ENCODE measurements around the gene BCL7C. TPM values are rescaled to one million over a fixed set of nuclear protein-coding genes. Genes with fewer than 3 reads are reported as not detected.

BCL7C gene
- total RNA-seq, 2 donors from 2014 or later = 64.7 to 67.6 TPM

DNA sequence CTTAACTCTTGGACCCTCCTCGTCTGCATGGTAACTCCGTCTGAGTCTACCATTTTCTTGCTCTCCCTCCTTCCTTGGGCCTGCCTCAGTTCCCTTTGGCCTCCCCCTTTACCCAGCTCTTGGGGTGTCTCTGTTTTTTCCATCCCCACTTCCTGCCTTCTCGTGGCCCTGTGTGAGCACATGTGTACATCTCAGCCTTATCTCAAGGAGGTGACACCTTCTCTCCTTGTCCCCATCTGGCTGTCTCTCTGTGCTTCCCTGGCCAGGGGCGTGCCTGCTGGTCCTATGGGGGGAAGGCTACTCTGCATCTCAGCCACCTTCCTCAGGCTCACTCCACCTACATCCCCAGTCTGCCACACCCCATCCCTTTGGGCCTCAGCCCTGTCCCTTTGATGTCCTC, 9.1 kb upstream of the BCL7C start:
- H3K27me3 ChIP-seq (ENCODE audit: control insufficient read depth, insufficient read depth, low read length, poor library complexity, severe bottlenecking) = no peaks in the 10 kb centered on the region
- H3K9me3 ChIP-seq (ENCODE audit: control insufficient read depth, low read length) = no peaks in the 10 kb centered on the region
- TF ChIP-seq, protein P1, sequence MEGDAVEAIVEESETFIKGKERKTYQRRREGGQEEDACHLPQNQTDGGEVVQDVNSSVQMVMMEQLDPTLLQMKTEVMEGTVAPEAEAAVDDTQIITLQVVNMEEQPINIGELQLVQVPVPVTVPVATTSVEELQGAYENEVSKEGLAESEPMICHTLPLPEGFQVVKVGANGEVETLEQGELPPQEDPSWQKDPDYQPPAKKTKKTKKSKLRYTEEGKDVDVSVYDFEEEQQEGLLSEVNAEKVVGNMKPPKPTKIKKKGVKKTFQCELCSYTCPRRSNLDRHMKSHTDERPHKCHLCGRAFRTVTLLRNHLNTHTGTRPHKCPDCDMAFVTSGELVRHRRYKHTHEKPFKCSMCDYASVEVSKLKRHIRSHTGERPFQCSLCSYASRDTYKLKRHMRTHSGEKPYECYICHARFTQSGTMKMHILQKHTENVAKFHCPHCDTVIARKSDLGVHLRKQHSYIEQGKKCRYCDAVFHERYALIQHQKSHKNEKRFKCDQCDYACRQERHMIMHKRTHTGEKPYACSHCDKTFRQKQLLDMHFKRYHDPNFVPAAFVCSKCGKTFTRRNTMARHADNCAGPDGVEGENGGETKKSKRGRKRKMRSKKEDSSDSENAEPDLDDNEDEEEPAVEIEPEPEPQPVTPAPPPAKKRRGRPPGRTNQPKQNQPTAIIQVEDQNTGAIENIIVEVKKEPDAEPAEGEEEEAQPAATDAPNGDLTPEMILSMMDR (conservative IDR thresholded peaks at IDR 0.05) = no peak
- 94 to 96% methylated on average over 2 to 4 of the region's 4 CpGs for WGBS, 2 experiments (ENCODE audit: insufficient coverage in 1 of 2, insufficient read length in 1 of 2)
- Mint-ChIP-seq H3K36me3 (ENCODE audit: low read depth) (no peaks in the 10 kb centered on the region), H3K4me3 (peak overlapping the region; percentile 59), H3K4me1 (peaks cover 4% of the 10 kb centered on the region), H3K27ac (peak overlapping the region; percentile 95), H3K27me3 (ENCODE audit: insufficient read depth) (peaks cover 5% of the 10 kb centered on the region), H3K9me3 (no peaks in the 10 kb centered on the region)
- DNase-seq = no peak
- H3K4me1 ChIP-seq (ENCODE audit: control insufficient read depth, insufficient read depth, low read length) = no peaks in the 10 kb centered on the region
- H3K4me3 ChIP-seq (ENCODE audit: low read length) = no peak overlapping the region
- peak overlapping the region; percentile 85 for H3K27ac ChIP-seq (ENCODE audit: low read depth, low read length)
- H3K36me3 ChIP-seq (ENCODE audit: control insufficient read depth, insufficient read depth, low read length) = no peaks in the 10 kb centered on the region
- no peak overlapping the region for H3K9ac ChIP-seq (ENCODE audit: extremely low read depth, low read length, poor library complexity, severe bottlenecking)

DNA sequence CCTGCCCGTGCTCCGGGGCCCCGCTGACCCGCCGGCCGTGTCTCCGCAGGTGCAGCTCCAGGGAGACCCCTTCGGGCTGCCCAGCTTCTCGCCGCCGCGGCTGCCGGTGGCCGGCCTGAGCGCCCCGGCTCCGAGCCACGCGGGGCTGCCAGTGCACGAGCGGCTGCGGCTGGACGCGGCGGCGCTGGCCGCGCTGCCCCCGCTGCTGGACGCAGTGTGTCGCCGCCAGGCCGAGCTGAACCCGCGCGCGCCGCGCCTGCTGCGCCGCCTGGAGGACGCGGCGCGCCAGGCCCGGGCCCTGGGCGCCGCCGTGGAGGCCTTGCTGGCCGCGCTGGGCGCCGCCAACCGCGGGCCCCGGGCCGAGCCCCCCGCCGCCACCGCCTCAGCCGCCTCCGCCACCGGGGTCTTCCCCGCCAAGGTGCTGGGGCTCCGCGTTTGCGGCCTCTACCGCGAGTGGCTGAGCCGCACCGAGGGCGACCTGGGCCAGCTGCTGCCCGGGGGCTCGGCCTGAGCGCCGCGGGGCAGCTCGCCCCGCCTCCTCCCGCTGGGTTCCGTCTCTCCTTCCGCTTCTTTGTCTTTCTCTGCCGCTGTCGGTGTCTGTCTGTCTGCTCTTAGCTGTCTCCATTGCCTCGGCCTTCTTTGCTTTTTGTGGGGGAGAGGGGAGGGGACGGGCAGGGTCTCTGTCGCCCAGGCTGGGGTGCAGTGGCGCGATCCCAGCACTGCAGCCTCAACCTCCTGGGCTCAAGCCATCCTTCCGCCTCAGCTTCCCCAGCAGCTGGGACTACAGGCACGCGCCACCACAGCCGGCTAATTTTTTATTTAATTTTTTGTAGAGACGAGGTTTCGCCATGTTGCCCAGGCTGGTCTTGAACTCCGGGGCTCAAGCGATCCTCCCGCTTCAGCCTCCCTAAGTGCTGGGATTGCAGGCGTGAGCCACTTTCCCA, 8.4 kb upstream of the BCL7C start:
- Histone ChIP-seq H3K36me3 (ENCODE audit: control insufficient read depth, insufficient read depth, low read length) (no peaks in the 10 kb centered on the region), H3K9ac (ENCODE audit: extremely low read depth, low read length, poor library complexity, severe bottlenecking) (peak overlapping the region; percentile 34), H3K4me1 (ENCODE audit: control insufficient read depth, insufficient read depth, low read length) (no peaks in the 10 kb centered on the region), H3K4me3 (ENCODE audit: low read length) (peak overlapping the region; percentile 58), H3K27ac (ENCODE audit: low read depth, low read length) (peak overlapping the region; percentile 85), H3K9me3 (ENCODE audit: control insufficient read depth, low read length) (no peaks in the 10 kb centered on the region), H3K27me3 (ENCODE audit: control insufficient read depth, insufficient read depth, low read length, poor library complexity, severe bottlenecking) (no peaks in the 10 kb centered on the region)
- H3K4me3 Mint-ChIP-seq = peak overlapping the region; percentile 59
- peaks cover 5% of the 10 kb centered on the region for H3K27me3 Mint-ChIP-seq (ENCODE audit: insufficient read depth)
- no peaks in the 10 kb centered on the region for H3K36me3 Mint-ChIP-seq (ENCODE audit: low read depth)
- no peaks in the 10 kb centered on the region for H3K9me3 Mint-ChIP-seq
- TF ChIP-seq, protein P1 (conservative IDR thresholded peaks at IDR 0.05) = peak; percentile 27
- H3K4me1 Mint-ChIP-seq = peaks cover 5% of the 10 kb centered on the region
- WGBS, 2 experiments (ENCODE audit: insufficient coverage in 1 of 2, insufficient read length in 1 of 2) = 15 to 38% methylated on average over 24 to 98 of the region's 99 CpGs
- DNase-seq = peak; percentile 88
- peak overlapping the region; percentile 95 for H3K27ac Mint-ChIP-seq

DNA sequence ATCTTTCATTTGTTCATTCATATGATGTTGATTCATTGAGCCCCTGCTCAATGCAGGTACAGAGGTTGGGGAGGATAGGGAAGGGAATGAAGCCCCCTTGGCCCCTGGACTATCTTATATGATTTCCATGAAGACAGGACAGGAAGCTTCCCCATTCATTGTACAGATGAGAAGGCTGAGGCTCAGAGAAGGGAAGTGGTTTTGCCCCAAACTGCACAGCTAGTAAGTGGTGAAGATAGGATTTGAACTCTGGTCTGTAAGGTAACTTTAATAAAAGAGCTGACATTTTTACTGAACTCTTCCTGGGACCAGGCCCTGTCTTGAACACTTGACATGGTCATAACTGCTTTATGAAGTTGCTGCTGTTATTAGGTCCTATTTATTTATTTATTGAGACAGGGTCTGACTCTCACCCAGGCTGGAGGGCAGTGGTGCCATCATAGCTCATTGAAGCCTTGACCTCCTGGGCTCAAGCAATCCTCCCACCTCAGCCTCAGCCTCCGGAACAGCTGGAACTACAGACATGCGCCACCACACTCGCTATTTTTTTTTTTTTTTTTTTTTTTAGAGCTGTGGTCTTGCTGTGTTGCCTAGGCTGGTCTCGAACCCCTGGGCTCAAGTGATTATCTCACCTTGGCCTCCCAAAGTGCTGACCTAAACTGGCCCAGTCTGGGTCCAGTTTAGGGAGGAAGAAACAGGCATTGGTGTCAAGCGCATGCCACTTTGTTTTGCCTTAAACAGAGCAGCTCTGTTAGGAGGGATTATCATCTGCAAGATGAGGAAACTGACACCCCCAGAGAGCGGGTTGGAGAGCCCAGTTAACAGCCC, 7.5 kb upstream of the BCL7C start:
- H3K36me3 Mint-ChIP-seq (ENCODE audit: low read depth) = no peaks in the 10 kb centered on the region
- H3K27ac Mint-ChIP-seq = no peak overlapping the region
- DNase-seq = no peak
- Histone ChIP-seq H3K4me3 (ENCODE audit: low read length) (peak overlapping the region; percentile 58), H3K4me1 (ENCODE audit: control insufficient read depth, insufficient read depth, low read length) (no peaks in the 10 kb centered on the region), H3K27ac (ENCODE audit: low read depth, low read length) (peak overlapping the region; percentile 63), H3K36me3 (ENCODE audit: control insufficient read depth, insufficient read depth, low read length) (no peaks in the 10 kb centered on the region), H3K27me3 (ENCODE audit: control insufficient read depth, insufficient read depth, low read length, poor library complexity, severe bottlenecking) (no peaks in the 10 kb centered on the region), H3K9ac (ENCODE audit: extremely low read depth, low read length, poor library complexity, severe bottlenecking) (no peak overlapping the region), H3K9me3 (ENCODE audit: control insufficient read depth, low read length) (no peaks in the 10 kb centered on the region)
- peak overlapping the region; percentile 41 for H3K4me3 Mint-ChIP-seq
- TF ChIP-seq, protein P1 (conservative IDR thresholded peaks at IDR 0.05) = no peak
- peaks cover 2% of the 10 kb centered on the region for H3K27me3 Mint-ChIP-seq (ENCODE audit: insufficient read depth)
- peaks cover 8% of the 10 kb centered on the region for H3K4me1 Mint-ChIP-seq
- 76 to 81% methylated on average over 2 to 6 of the region's 6 CpGs for WGBS, 2 experiments (ENCODE audit: insufficient coverage in 1 of 2, insufficient read length in 1 of 2)
- no peaks in the 10 kb centered on the region for H3K9me3 Mint-ChIP-seq

Data from endodermal cell (in vitro differentiated cells).